NCI-H128 (cell line): ENCODE data around the gene KLHL14.
"Not testable (repeated sequence)": the region's sequence is repeated elsewhere in the genome, so short reads cannot be mapped to it uniquely, and the experiment has no call there.

Experiments used
- DNase-seq: peaks from one replicate; lab custom pipeline; 2025; ENCODE audit not compliant: unreplicated experiment; lab: John Stamatoyannopoulos, UW

Gene KLHL14

GRCh38 chr18:32717126-32717525 lies 55.7 kb downstream of the KLHL14 start:
- no peak for DNase-seq

- peak; percentile 66 for DNase-seq
These were observed 58.2 kb downstream of the KLHL14 start for GRCh38 chr18:32714571-32715148.

- no peak for DNase-seq
These were observed 60.0 kb downstream of the KLHL14 start for GRCh38 chr18:32712860-32713259.

- DNase-seq, result no peak
These were observed 61.0 kb downstream of the KLHL14 start for GRCh38 chr18:32711862-32712261.

GRCh38 chr18:32707586-32707985 lies 65.2 kb downstream of the KLHL14 start:
- no peak for DNase-seq

- DNase-seq, result no peak
These were observed 65.7 kb downstream of the KLHL14 start for GRCh38 chr18:32707147-32707546.

GRCh38 chr18:32701313-32701712 lies 71.5 kb downstream of the KLHL14 start:
- DNase-seq, result no peak

- no peak for DNase-seq
These were observed 74.7 kb downstream of the KLHL14 start for GRCh38 chr18:32698153-32698552.

GRCh38 chr18:32696376-32696775 lies 76.4 kb downstream of the KLHL14 start:
- DNase-seq, result no peak

- no peak for DNase-seq
These were observed 77.3 kb downstream of the KLHL14 start for GRCh38 chr18:32695534-32695933.

- DNase-seq, result no peak
These were observed 84.0 kb downstream of the KLHL14 start for GRCh38 chr18:32688821-32689220.

- DNase-seq, result no peak
These were observed 87.9 kb downstream of the KLHL14 start for GRCh38 chr18:32684940-32685339.

GRCh38 chr18:32684096-32684495 lies 88.7 kb downstream of the KLHL14 start:
- no peak for DNase-seq

- no peak for DNase-seq
These were observed 89.8 kb downstream of the KLHL14 start for GRCh38 chr18:32683044-32683443.

- no peak for DNase-seq
These were observed 95.2 kb downstream of the KLHL14 start for GRCh38 chr18:32677578-32677977.

GRCh38 chr18:32674491-32674890 lies 98.3 kb downstream of the KLHL14 start:
- no peak for DNase-seq

- DNase-seq, result no peak
These were observed 100.4 kb downstream of the KLHL14 start for GRCh38 chr18:32672398-32672797.

- DNase-seq, result no peak
These were observed 102.1 kb downstream of the KLHL14 start for GRCh38 chr18:32670727-32671126.

- no peak for DNase-seq
These were observed 103.2 kb downstream of the KLHL14 start for GRCh38 chr18:32669549-32670165.

- DNase-seq, result no peak
These were observed 103.9 kb downstream of the KLHL14 start for GRCh38 chr18:32668956-32669355.

GRCh38 chr18:32661486-32662299 lies 111.1 kb downstream of the KLHL14 start:
- no peak for DNase-seq

- not testable (repeated sequence) for DNase-seq
These were observed 118.3 kb downstream of the KLHL14 start for GRCh38 chr18:32654507-32654906.
